ENCODE measurements around the gene SINHCAF.
"Not testable (repeated sequence)": the region's sequence is repeated elsewhere in the genome, so short reads cannot be mapped to it uniquely, and the experiment has no call there.

Gene SINHCAF

DNA sequence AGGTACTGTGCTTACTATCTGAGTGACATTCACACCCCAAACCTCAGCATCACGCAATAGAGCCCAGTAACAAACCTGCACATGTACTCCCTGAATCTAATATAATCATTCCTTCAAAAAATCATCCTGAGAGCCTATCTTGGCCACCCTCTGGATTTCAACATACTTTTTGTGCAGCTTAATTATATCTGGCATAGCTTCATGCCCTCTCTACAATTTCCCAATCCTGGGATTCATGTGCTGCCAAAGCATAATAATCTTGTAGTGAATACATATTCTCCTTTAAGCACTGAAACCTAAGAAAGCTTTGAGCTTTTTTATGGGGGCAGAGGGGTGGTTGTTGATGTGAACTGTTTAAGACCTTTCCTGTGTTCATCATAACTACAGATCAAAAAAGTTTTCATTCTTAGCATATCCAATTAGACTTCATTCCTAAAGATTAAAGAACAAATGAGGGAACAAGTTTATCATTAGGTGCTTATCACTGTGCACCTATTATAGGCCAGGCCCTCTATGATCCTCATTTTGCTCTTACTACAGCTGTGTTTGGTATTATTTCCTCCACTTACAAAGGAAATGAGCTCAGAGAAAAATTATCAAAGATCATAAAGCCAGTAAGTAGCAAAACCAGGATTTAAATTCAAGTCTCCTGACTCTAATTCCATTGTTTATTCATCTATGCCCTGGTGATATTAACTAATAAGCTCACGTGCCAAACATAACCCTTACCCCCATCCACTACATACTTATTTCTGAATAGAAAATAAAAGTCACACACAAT, 51.2 kb downstream of the SINHCAF start:
- no peak for TF ChIP-seq ZFX (IDR thresholded peaks at IDR 0.05; ENCODE audit: borderline replicate concordance)
- no peak for TF ChIP-seq CTCF (IDR thresholded peaks at IDR 0.05)
- no peak overlapping the region for H3K27ac ChIP-seq

GRCh38 chr12:31273794-31274193, 52.2 kb downstream of the SINHCAF start:
- not testable (repeated sequence) for H3K27ac ChIP-seq

DNA sequence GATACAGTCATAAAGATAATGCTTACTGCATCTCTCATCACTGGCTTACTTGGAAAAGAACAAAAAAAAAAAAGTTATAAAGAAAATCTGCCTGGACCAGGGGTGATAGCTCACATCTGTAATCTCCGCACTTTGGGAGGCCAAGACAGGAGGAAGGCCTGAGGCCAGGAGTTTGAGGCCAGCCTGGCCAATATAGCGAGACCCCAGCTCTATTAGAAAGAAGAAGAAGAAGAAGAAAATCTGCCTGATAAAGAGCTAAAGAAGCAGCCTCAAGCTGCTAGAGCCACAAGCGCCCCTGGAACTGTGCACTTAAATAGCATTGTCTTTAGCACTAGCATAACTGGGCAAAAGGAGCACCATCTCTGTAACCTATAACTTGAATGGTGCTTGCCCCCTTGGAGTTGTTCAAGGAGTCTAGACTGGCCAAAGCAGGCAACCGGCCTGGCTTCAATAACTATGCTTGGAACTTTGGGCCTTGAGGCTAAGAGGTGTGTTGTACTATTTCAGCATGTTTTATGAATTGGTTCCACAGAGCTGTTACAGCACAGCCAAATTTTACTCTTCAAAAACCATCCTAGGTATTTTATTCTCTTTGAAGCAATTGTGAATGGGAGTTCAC, 53.2 kb downstream of the SINHCAF start:
- no peak overlapping the region for H3K27ac ChIP-seq
- TF ChIP-seq CTCF (IDR thresholded peaks at IDR 0.05): no peak
- no peak for TF ChIP-seq ZFX (IDR thresholded peaks at IDR 0.05; ENCODE audit: borderline replicate concordance)

- H3K27ac ChIP-seq: no peak overlapping the region
- TF ChIP-seq CTCF (IDR thresholded peaks at IDR 0.05): no peak
- TF ChIP-seq ZFX (IDR thresholded peaks at IDR 0.05; ENCODE audit: borderline replicate concordance): no peak
These were observed 58.0 kb downstream of the SINHCAF start for GRCh38 chr12:31267966-31268365.

GRCh38 chr12:31265722-31266121, 60.2 kb downstream of the SINHCAF start:
- no peak overlapping the region for H3K27ac ChIP-seq
- TF ChIP-seq ZFX (IDR thresholded peaks at IDR 0.05; ENCODE audit: borderline replicate concordance): no peak

DNA sequence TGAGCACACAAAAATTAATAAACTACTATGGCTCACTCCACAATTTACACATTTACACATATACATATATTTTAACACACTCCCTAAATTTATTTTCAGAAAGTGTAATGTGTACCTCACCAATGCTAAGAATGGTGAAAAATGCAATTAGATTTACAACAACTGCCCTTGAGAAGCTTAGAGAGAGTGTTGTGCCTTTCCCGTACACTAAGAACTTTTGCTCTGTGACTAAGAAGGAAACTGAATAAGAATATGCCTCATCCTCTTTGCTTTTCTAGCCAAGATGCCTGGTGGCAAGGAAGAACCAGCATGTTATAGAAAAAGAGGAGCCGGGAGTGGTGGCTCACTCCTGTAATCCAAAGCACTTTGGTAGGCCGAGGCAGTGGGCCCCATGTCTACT, 62.3 kb downstream of the SINHCAF start:
- TF ChIP-seq CTCF (IDR thresholded peaks at IDR 0.05) (no peak), ZFX (IDR thresholded peaks at IDR 0.05; ENCODE audit: borderline replicate concordance) (no peak)
- no peak overlapping the region for H3K27ac ChIP-seq

GRCh38 chr12:31261744-31262143, 64.2 kb downstream of the SINHCAF start:
- no peak for TF ChIP-seq ZFX (IDR thresholded peaks at IDR 0.05; ENCODE audit: borderline replicate concordance)
- no peak for TF ChIP-seq CTCF (IDR thresholded peaks at IDR 0.05)

GRCh38 chr12:31260840-31261239, 65.1 kb downstream of the SINHCAF start:
- H3K27ac ChIP-seq: no peak overlapping the region
- TF ChIP-seq CTCF (IDR thresholded peaks at IDR 0.05): no peak
- no peak for TF ChIP-seq ZFX (IDR thresholded peaks at IDR 0.05; ENCODE audit: borderline replicate concordance)

More at GRCh38 chr12:31261744-31262143, 64.2 kb downstream of the SINHCAF start:
- no peak overlapping the region for H3K27ac ChIP-seq
